Astrocyte of the hippocampus (primary cell): ENCODE data around the gene UBE2G1.

Source experiments
- DNase-seq: peaks from one replicate; pipeline ENCODE4 v3.0.0; 2011; ENCODE audit warnings: low read depth, low spot score

UBE2G1 gene

GRCh38 chr17:4248504-4249277 is 117.8 kb downstream of the UBE2G1 start:
- no peak for DNase-seq

GRCh38 chr17:4247971-4248388 is 118.5 kb downstream of the UBE2G1 start:
- DNase-seq: no peak

DNA sequence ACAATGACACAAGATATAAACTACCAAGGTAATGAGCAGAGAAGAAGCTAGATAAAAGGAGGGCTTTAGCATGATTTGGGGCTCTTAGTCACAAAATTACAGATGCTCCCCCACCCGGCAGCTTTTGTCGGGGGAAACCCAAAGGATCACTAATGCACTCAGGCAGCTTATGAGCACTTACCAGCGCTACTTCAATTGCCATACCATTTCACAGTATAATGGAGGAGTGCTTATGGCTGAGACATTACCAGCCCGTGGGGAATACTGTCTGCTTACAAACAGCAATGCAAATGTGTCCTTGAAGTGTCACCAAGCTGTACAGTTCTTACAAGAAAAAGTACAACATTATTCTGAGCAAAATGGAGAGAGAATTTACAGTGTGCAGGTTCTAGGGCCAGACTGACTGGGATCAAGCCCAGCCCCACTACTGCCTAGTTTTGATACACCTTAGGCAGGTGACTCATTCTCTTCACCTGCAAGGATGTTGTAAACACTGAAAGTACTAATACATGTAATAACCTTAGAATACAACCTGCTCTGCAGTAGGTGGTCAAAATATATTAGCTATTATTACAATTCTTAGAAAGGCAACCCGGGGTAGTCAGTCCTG is 119.0 kb downstream of the UBE2G1 start:
- DNase-seq: no peak

DNA sequence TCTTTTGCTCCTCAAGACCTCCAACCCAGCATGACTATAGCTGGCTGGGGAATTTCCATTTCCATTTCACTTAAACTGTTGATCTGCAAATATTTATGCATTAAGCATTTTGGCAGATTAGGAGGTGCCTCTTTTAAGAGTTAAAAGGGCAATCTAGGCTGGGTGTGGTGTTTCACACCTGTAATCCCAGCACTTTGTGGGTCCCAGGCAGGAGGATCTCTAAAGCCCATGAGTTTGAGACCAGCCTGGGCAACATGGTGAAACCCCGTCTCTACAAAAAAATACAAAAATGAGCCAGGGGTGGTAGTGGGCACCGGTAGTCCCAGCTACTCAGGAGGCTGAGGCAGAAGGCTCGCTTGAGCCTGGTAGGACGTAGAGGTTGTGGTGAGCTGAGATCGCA is 119.8 kb downstream of the UBE2G1 start:
- no peak for DNase-seq

DNA sequence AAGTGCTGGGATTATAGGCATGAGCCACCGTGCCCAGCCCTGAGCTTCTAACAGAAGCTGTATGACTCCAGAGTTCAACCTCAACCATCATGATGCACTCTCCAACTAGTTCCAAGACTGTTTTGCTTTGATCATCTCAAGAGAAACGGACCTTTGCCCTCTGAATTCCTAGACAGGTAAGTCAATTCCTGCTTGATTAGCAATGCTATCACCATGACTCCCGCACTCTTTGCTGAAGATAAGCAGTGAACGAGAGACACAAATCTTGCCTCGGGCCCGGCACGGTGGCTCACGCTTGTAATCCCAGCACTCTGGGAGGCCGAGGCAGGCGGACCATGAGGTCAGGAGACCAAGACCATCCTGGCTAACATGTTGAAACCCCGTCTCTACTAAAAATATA is 124.9 kb downstream of the UBE2G1 start:
- DNase-seq: no peak

GRCh38 chr17:4236456-4236855 is 130.0 kb downstream of the UBE2G1 start:
- no peak for DNase-seq

GRCh38 chr17:4235372-4236279 is 130.8 kb downstream of the UBE2G1 start:
- no peak for DNase-seq

GRCh38 chr17:4234401-4234800 is 132.1 kb downstream of the UBE2G1 start:
- peak; percentile 76 for DNase-seq

GRCh38 chr17:4233668-4234258 is 132.7 kb downstream of the UBE2G1 start:
- DNase-seq: no peak

DNA sequence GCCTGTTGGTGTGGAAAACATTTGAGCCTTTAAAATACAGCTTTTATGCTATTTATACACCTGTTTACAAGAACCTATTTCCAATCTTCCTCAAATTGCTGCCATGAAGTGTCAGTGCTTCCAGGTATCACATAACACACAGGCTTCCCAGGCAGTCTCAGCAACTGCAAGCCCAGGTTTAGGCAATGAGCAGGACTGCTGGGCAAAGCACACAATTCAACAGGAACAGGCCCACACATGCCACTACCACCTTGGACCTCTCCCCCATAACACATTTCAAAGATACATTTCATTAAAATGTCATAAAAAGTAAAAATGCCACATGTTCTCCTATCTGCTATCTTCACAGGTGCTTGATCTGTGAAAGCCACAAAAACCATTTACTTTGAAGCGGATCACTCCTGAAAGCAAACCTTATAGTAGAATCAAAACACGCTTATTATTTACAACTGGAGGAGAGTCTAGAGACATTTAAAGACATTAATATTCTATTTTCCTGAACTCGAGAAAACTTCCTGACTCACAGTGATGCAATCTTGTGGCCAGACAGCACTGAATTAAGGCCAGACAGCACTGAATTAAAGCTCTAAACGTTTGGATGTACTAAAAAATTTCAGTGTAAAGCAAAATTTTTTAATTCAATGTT is 134.2 kb downstream of the UBE2G1 start:
- peak; percentile 79 for DNase-seq

DNA sequence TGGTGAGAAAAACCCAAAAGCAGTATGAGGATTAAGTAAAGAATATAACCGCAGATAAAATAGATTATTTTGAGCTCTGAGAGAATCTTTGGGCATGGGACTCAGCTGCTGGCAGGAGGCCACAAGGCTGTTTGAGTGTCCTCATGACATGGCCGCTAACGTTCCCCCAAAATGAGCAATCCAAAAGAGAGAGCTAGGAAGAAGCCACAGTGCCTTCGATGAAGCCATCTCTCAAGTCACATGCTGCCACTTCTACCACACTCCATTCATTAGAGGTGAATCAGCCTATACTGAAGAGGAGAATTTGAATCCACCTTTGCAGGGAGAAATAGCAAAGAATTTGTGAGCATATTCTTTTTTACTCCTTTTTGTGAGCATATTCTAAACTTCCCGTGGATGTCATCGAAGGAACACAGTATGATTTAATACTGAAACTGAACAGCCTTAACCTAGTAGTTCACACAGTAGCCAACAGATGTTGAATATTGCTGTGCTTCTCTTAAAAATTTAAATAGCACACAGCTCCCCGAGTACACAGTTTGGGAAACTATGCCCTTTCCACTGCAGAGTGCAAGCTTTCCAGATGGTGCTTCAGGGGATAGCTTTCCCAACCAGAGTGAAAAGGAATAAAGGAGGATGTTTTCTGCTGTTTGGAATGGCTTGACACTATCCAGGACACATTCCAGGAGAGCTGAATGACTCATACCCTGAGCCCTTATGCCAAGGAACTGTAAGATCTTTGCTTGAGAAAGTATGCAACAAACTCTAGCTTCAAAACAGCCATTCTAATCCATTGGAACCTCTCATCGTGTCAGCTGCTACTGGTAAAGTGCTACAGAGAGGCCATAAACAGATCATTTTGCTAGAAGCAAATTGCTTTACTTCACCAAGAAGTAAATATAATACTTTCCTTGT is 136.6 kb downstream of the UBE2G1 start:
- DNase-seq: peak; percentile 94

DNA sequence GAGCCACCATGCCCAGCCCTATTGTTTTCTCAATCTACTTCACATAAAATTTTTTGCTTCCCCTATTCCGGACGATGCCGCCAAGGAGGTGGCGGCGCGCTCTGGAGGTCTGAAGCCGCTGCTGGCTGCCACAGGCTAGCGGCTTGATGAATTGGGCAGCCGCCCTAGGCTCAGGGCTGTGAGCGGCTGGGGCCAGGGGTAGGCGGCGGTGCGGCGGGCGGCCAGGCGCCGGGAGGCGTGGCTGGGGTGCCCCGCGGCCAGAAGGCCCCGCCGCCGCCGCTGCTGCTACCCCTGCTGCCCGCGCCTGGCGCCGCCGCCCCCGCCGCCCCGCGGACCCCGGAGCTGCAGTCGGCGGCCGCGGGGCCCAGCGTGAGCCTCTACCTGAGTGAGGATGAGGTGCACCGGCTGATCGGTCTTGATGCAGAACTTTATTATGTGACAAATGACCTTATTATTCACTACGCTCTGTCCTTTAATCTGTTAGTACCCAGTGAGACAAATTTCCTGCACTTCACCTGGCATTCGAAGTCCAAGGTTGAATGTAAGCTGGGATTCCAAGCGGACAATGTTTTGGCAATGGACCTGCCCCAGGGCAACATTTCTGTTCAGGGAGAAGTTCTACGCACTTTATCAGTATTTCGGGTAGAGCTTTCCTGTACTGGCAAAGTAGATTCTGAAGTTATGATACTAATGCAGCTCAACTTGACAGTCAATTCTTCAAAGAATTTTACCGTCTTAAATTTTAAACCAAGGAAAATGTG is 144.4 kb downstream of the UBE2G1 start:
- DNase-seq: no peak

GRCh38 chr17:4221163-4221562 is 145.3 kb downstream of the UBE2G1 start:
- DNase-seq: no peak

DNA sequence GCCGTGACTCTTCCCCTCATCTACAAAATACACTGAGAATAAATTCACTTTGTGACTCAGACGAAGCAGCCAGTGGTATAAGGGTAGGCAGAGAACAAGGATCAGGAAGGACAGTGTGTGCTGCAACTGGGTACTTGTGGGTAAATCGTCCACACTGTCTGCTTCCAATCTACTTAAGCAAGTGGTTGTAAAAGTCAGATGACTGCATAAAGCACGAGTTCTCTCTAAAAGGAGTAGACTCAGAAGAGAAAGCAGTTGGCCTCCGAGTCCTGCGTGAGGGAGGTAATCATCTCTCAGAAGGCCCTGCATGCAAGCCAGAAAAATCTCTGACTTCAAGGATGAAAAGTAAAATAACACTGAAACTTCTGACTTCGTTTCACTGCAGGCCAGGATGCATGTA is 145.8 kb downstream of the UBE2G1 start:
- no peak for DNase-seq
